ENCODE data around the gene IP6K2.

IP6K2 gene

DNA sequence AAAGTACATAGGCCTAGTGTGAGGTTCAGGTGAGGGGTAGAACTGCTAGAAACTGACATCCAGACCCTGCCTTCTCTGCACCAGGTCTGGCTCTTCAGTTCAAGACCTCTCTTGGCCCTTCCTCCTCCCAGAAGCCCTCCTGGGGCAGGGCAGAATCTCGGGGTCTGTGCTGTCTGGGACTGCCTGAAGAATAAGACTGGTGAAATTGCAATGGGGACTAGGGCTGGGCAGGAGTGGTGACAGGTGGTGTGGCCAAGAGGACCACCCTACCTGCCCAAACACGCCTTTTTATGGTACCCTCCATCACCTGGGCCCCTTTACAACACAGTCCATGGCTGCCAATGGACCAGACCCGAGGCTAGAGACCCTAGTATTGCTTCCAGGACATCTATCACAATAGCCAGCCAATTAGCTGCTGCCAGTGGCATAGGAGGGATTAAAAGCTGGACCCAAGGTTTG lies 29.8 kb downstream of the IP6K2 start:
- Histone ChIP-seq H3K4me3 (ENCODE audit: low read length) (no peak overlapping the region), H3K4me1 (ENCODE audit: control insufficient read depth, low read length) (peaks cover 38% of the 10 kb centered on the region), H3K27me3 (ENCODE audit: control insufficient read depth, low read length) (no peaks in the 10 kb centered on the region), H3K4me2 (ENCODE audit: low read length) (peak overlapping the region; percentile 28; the same call in 1 of the 2 replicates), H3F3A (ENCODE audit: control insufficient read depth, insufficient read depth) (peaks cover 9% of the 10 kb centered on the region), H4K20me1 (ENCODE audit: control insufficient read depth, insufficient read depth, low read depth, low read length) (no peaks in the 10 kb centered on the region), H3K27ac (ENCODE audit: low read depth, low read length) (0 out of 2 replicates have a peak overlapping the region, but pooled peaks have one; percentile 17), H3K79me2 (ENCODE audit: control insufficient read depth, low read length) (peaks cover 23% of the 10 kb centered on the region), H3K9me2 (replicated peaks; ENCODE audit: control insufficient read depth, low read length) (no peaks in the 10 kb centered on the region), H3K9me3 (ENCODE audit: control insufficient read depth, insufficient read depth, low read length) (no peaks in the 10 kb centered on the region), H3K36me3 (ENCODE audit: control insufficient read depth, low read length) (peaks cover 58% of the 10 kb centered on the region)
- no peak for TF ChIP-seq EZH2phosphoT487 (IDR thresholded peaks at IDR 0.05; ENCODE audit: borderline replicate concordance, low read length)
- TF ChIP-seq, protein P1, sequence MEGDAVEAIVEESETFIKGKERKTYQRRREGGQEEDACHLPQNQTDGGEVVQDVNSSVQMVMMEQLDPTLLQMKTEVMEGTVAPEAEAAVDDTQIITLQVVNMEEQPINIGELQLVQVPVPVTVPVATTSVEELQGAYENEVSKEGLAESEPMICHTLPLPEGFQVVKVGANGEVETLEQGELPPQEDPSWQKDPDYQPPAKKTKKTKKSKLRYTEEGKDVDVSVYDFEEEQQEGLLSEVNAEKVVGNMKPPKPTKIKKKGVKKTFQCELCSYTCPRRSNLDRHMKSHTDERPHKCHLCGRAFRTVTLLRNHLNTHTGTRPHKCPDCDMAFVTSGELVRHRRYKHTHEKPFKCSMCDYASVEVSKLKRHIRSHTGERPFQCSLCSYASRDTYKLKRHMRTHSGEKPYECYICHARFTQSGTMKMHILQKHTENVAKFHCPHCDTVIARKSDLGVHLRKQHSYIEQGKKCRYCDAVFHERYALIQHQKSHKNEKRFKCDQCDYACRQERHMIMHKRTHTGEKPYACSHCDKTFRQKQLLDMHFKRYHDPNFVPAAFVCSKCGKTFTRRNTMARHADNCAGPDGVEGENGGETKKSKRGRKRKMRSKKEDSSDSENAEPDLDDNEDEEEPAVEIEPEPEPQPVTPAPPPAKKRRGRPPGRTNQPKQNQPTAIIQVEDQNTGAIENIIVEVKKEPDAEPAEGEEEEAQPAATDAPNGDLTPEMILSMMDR (IDR thresholded peaks at IDR 0.05; ENCODE audit: low read depth, low read length, poor library complexity, severe bottlenecking), result no peak

DNA sequence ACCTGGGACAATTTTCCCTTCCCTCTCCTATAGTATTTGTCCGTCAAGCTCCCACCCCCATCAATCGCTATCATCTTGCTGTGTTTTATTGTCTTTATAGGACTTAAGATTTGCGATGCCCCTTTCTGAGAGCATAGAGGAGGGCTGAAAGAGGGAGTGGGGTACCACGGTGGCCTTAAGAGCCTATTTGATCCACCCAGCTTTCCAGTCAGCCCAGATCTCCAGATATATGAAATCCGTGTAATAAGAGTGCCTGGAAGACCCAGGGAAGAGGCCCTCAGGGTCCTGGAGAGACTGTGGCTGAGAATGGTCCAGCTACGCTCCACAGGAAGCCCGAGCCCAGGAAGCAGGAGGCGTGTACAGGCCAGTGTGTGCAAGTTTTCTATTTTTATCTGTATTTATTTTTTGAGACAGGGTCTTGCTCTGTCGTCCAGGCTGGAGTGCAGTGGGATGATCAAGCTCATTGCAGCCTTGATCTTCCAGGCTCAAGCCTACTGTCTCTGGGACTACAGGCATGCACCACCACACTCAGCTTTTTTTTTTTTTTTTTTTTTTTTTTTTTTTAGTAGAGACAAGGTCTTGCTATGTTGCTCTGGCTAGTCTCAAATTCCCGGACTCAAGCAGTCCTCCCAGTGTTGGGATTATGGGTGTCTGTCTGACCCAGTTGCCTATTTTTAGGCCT lies 30.3 kb downstream of the IP6K2 start:
- Histone ChIP-seq H3K79me2 (ENCODE audit: control insufficient read depth, low read length) (peaks cover 23% of the 10 kb centered on the region), H3F3A (ENCODE audit: control insufficient read depth, insufficient read depth) (peaks cover 9% of the 10 kb centered on the region), H3K27ac (ENCODE audit: low read depth, low read length) (peak overlapping the region; percentile 55), H3K4me1 (ENCODE audit: control insufficient read depth, low read length) (peaks cover 38% of the 10 kb centered on the region), H3K9me2 (replicated peaks; ENCODE audit: control insufficient read depth, low read length) (no peaks in the 10 kb centered on the region), H4K20me1 (ENCODE audit: control insufficient read depth, insufficient read depth, low read depth, low read length) (no peaks in the 10 kb centered on the region), H3K4me3 (ENCODE audit: low read length) (peak overlapping the region; percentile 97), H3K4me2 (ENCODE audit: low read length) (peak overlapping the region; percentile 90), H3K36me3 (ENCODE audit: control insufficient read depth, low read length) (peaks cover 59% of the 10 kb centered on the region), H3K9me3 (ENCODE audit: control insufficient read depth, insufficient read depth, low read length) (no peaks in the 10 kb centered on the region), H3K27me3 (ENCODE audit: control insufficient read depth, low read length) (no peaks in the 10 kb centered on the region)
- no peak for TF ChIP-seq EZH2phosphoT487 (IDR thresholded peaks at IDR 0.05; ENCODE audit: borderline replicate concordance, low read length)
- TF ChIP-seq, protein P1 (IDR thresholded peaks at IDR 0.05; ENCODE audit: low read depth, low read length, poor library complexity, severe bottlenecking), result no peak

DNA sequence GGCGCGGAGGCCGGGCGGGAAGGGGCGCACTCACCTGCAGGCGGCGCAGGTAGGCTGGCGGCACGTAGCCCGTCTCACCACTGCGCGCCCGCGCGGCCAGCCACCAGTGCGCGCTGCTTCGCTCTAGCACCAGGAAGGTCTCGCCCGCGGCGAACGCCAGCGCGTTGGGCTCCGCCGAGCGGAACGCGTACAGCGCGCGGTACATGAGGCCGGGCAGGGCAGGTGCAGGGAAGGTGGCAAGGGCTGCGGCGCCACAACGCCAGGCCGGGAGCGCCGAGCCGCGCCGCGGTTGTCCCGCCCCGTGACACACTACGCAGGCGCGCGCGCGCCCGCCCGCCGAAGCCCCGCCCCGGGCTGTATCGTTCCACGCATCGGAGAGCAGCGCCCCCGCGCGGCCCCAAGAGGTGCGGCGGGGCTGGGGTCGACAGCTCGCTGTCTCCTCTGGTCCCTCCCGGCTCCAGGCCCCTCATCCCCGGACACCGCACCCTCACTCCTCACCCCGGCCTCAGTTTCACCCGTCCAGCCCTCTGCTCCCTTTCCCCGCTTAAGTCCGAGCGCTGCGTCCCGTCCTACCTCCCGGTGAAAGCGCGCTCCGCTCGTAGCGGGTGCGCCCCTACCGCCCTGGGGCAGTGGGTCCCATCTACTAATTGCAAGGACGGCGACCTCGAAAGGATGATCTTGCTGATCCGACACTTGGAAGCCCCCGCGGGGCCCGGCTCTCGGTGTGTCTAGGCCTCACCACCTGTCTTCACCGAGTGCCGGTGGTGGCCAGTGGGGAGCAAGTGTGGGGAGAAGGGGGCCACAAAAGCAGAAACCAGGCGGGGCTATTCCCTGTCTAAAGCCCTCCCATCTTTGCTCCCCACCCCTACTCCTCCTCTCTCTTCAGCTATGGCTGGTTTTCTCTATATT lies 31.2 kb downstream of the IP6K2 start, which contains the start of gene NCKIPSD:
Gene NCKIPSD (minus strand): TSS at position 313 of the 909 bp plus-strand sequence. CDS start 108 bp downstream, at position 205.
- TF ChIP-seq, protein P1 (IDR thresholded peaks at IDR 0.05; ENCODE audit: low read depth, low read length, poor library complexity, severe bottlenecking), result peak; percentile 75
- TF ChIP-seq EZH2phosphoT487 (IDR thresholded peaks at IDR 0.05; ENCODE audit: borderline replicate concordance, low read length), result no peak
- Histone ChIP-seq H3F3A (ENCODE audit: control insufficient read depth, insufficient read depth) (peaks cover 9% of the 10 kb centered on the region), H3K9me3 (ENCODE audit: control insufficient read depth, insufficient read depth, low read length) (no peaks in the 10 kb centered on the region), H4K20me1 (ENCODE audit: control insufficient read depth, insufficient read depth, low read depth, low read length) (no peaks in the 10 kb centered on the region), H3K4me1 (ENCODE audit: control insufficient read depth, low read length) (peaks cover 42% of the 10 kb centered on the region), H3K9me2 (replicated peaks; ENCODE audit: control insufficient read depth, low read length) (no peaks in the 10 kb centered on the region), H3K27ac (ENCODE audit: low read depth, low read length) (peak within 1 kb of the TSS; percentile 72), H3K36me3 (ENCODE audit: control insufficient read depth, low read length) (peaks cover 61% of the 10 kb centered on the region), H3K4me3 (ENCODE audit: low read length) (peak within 1 kb of the TSS; percentile 97), H3K79me2 (ENCODE audit: control insufficient read depth, low read length) (peaks cover 23% of the 10 kb centered on the region), H3K4me2 (ENCODE audit: low read length) (peak within 1 kb of the TSS; percentile 90), H3K27me3 (ENCODE audit: control insufficient read depth, low read length) (no peaks in the 10 kb centered on the region)
